ENCODE measurements around the gene COLQ. TPM values are rescaled to one million over a fixed set of nuclear protein-coding genes. Genes with fewer than 3 reads are reported as not detected.
"Not testable (repeated sequence)": the region's sequence is repeated elsewhere in the genome, so short reads cannot be mapped to it uniquely, and the experiment has no call there.

Gene COLQ
- total RNA-seq, 1 experiment from 2014 or later = 1.9 TPM

DNA sequence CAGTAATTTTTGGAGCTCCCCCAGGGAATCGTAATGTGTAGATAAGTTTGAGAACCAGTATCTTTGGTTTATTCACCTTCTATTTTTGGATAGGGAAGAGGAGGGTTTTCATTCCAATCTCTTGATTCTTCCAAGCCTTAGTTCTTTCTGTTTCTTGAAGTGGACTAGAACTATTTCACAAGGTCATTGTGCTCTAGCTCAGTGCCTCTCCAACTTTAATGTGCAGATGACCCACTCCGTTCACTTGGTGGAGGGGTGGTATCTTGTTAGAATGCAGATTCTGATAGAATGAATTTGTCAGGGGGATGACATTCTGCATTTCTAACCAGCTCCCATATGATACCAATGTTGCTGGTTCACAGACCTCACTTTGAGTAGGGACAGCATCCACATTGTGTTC lies 35.5 kb downstream of the COLQ start:
- Histone ChIP-seq H3K4me2 (ENCODE audit: low read length) (no peak overlapping the region), H2AFZ (ENCODE audit: low read depth, low read length, poor library complexity, severe bottlenecking) (no peak overlapping the region), H4K20me1 (ENCODE audit: insufficient read depth) (no peaks in the 10 kb centered on the region), H3K36me3 (ENCODE audit: control insufficient read depth in 1 of 2, insufficient read depth in 2 of 2, low read length in 2 of 2) (no peaks in the 10 kb centered on the region; a peak in 1 of 4 replicates), H3K27ac (ENCODE audit: low read depth, low read length) (no peak overlapping the region), H3K9me3 (ENCODE audit: control insufficient read depth in 1 of 2, insufficient read depth in 1 of 2, low read depth in 1 of 2, low read length in 2 of 2) (no peaks in the 10 kb centered on the region), H3K4me1 (ENCODE audit: control insufficient read depth in 1 of 2, insufficient read depth in 2 of 2, low read length in 2 of 2) (no peaks in the 10 kb centered on the region), H3K9me2 (ENCODE audit: insufficient read depth) (no peaks in the 10 kb centered on the region), H3K9ac (ENCODE audit: low read length) (no peak overlapping the region), H3K4me3 (replicated peaks in 1 of 2; ENCODE audit: low read depth in 1 of 2, low read length in 2 of 2) (no peak overlapping the region), H3K79me2 (ENCODE audit: insufficient read depth, low read length) (no peaks in the 10 kb centered on the region), H3K27me3 (ENCODE audit: insufficient read depth, low read length) (no peaks in the 10 kb centered on the region)
- ATAC-seq (no peak), DNase-seq (ENCODE audit: low read depth, low spot score) (no peak)
- ChIA-PET RAD21 (ENCODE audit: low non-redundant PET in 1 of 2, low total read pairs in 2 of 2, uncharacterized antibody in 2 of 2, unreplicated experiment in 2 of 2) (no interaction called here), CTCF (no interaction called here), POLR2A (no interaction called here)
- TF ChIP-seq POLR2AphosphoS5 (IDR thresholded peaks at IDR 0.05; ENCODE audit: low read depth, low read length) = no peak
- intact Hi-C loops (cut with micrococcal nuclease) = no loop called here
- no TSS peak for BruUV-seq (replicated peaks)

DNA sequence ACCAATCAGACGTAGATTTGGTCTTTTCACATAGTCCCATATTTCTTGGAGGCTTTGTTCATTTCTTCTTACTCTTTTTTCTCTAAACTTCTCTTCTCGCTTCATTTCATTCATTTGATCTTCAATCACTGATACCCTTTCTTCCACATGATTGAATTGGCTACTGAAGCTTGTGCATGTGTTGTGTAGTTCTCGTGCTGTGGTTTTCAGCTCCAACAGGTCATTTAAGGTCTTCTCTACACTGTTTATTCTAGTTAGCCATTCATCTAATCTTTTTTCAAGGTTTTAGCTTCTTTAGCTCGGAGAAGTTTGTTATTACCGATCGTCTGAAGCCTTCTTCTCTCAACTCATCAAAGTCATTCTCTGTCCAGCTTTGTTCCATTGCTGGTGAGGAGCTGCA lies 37.0 kb downstream of the COLQ start:
- H3K79me2 ChIP-seq (ENCODE audit: insufficient read depth, low read length); POLR2A ChIA-PET; H3K9me2 ChIP-seq (ENCODE audit: insufficient read depth); H3K36me3 ChIP-seq (ENCODE audit: control insufficient read depth in 1 of 2, insufficient read depth in 2 of 2, low read length in 2 of 2); BruUV-seq (replicated peaks); H3K27ac ChIP-seq (ENCODE audit: low read depth, low read length); H3K27me3 ChIP-seq (ENCODE audit: insufficient read depth, low read length); H3K4me2 ChIP-seq (ENCODE audit: low read length); H4K20me1 ChIP-seq (ENCODE audit: insufficient read depth); H2AFZ ChIP-seq (ENCODE audit: low read depth, low read length, poor library complexity, severe bottlenecking); H3K9me3 ChIP-seq (ENCODE audit: control insufficient read depth in 1 of 2, insufficient read depth in 1 of 2, low read depth in 1 of 2, low read length in 2 of 2); RAD21 ChIA-PET (ENCODE audit: low non-redundant PET in 1 of 2, low total read pairs in 2 of 2, uncharacterized antibody in 2 of 2, unreplicated experiment in 2 of 2); DNase-seq (ENCODE audit: low read depth, low spot score); CTCF ChIA-PET; H3K4me1 ChIP-seq (ENCODE audit: control insufficient read depth in 1 of 2, insufficient read depth in 2 of 2, low read length in 2 of 2); H3K9ac ChIP-seq (ENCODE audit: low read length); H3K4me3 ChIP-seq (replicated peaks in 1 of 2; ENCODE audit: low read depth in 1 of 2, low read length in 2 of 2); ATAC-seq; intact Hi-C loops (cut with micrococcal nuclease): not testable (repeated sequence)

DNA sequence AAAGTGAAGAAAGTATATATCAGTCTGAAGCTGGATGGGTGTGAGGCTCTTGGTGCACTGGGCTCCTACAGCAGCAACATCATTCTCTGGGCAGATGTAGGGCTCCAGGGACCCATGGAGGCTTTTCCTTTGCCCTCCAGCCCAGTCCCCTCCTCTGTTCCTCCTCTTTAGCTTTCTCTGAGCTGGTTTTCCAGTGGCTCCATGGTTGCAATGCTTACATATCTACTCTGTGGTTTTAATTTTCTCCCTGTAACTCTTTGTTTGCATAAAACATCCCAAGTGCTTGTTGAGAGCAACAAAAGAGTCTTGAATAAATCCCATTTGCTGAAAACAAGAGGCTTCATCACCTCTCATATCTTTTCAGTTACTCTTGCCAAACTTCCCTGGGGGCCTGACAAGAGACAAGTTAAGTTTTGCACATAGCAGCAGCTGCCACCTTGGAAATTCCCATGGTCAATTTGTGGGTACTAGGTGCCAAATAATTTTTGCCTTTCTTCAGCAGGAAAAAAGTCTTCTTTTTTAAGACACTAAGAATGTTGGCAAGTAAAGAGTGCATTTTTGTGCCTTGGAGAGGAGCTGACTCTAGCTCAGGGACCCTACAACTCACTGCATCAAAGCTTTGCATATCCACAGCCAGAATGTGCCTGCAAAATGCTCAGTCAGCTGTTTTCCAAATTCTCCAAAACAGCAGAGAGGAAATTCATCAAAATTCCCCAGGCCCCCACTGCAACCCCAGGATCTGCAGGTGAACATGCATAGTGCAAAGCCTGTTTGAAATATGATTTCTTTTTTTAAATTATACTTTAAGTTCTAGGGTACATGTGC lies 41.9 kb downstream of the COLQ start:
- ChIA-PET RAD21 (ENCODE audit: low non-redundant PET in 1 of 2, low total read pairs in 2 of 2, uncharacterized antibody in 2 of 2, unreplicated experiment in 2 of 2) (no interaction called here), CTCF (no interaction called here), POLR2A (no interaction called here)
- H3K4me3 ChIP-seq (replicated peaks in 1 of 2; ENCODE audit: low read depth in 1 of 2, low read length in 2 of 2) = no peak overlapping the region
- no peaks in the 10 kb centered on the region for H3K27me3 ChIP-seq (ENCODE audit: insufficient read depth, low read length)
- DNase-seq (ENCODE audit: low read depth, low spot score) (no peak), ATAC-seq (no peak)
- no peak overlapping the region for H2AFZ ChIP-seq (ENCODE audit: low read depth, low read length, poor library complexity, severe bottlenecking)
- no peaks in the 10 kb centered on the region for H4K20me1 ChIP-seq (ENCODE audit: insufficient read depth)
- intact Hi-C loops (cut with micrococcal nuclease) = no loop called here
- TF ChIP-seq EZH2phosphoT487 (IDR thresholded peaks at IDR 0.05; ENCODE audit: borderline replicate concordance) (no peak), SP1 (IDR thresholded peaks at IDR 0.05; ENCODE audit: low read depth) (no peak), POLR2AphosphoS5 (IDR thresholded peaks at IDR 0.05; ENCODE audit: low read depth, low read length) (no peak), CBX3 (IDR thresholded peaks at IDR 0.05; ENCODE audit: low read depth) (no peak), YY1 (IDR thresholded peaks at IDR 0.05; ENCODE audit: extremely low read depth, insufficient replicate concordance, low read depth, low read length) (no peak)
- H3K9me3 ChIP-seq (ENCODE audit: control insufficient read depth in 1 of 2, insufficient read depth in 1 of 2, low read depth in 1 of 2, low read length in 2 of 2) = no peaks in the 10 kb centered on the region
- H3K79me2 ChIP-seq (ENCODE audit: insufficient read depth, low read length) = no peaks in the 10 kb centered on the region
- H3K4me2 ChIP-seq (ENCODE audit: low read length) = no peak overlapping the region
- no peaks in the 10 kb centered on the region for H3K36me3 ChIP-seq (ENCODE audit: control insufficient read depth in 1 of 2, insufficient read depth in 2 of 2, low read length in 2 of 2)
- no peaks in the 10 kb centered on the region for H3K9me2 ChIP-seq (ENCODE audit: insufficient read depth)
- H3K27ac ChIP-seq (ENCODE audit: low read depth, low read length) = no peak overlapping the region
- no TSS peak for BruUV-seq (replicated peaks)
- no peaks in the 10 kb centered on the region for H3K4me1 ChIP-seq (ENCODE audit: control insufficient read depth in 1 of 2, insufficient read depth in 2 of 2, low read length in 2 of 2)
- no peak overlapping the region for H3K9ac ChIP-seq (ENCODE audit: low read length)
